Gastroesophageal sphincter (tissue), 4 donors: ENCODE data around the gene HECTD1. TPM values are rescaled to one million over a fixed set of nuclear protein-coding genes. Genes with fewer than 3 reads are reported as not detected.
"Not testable (repeated sequence)": the region's sequence is repeated elsewhere in the genome, so short reads cannot be mapped to it uniquely, and the experiment has no call there.

Source experiments
- ATAC-seq: fragments of 150-250 bp; one replicate; pipeline ENCODE4 v1.9.1; 2016; ENCODE audit warnings: mild to moderate bottlenecking, moderate library complexity
- H3K27ac ChIP-seq, 4 donors: fragments of 200-600 bp; sonication (generic) in 3 of 4; 1 replicate in 3 of 4; 2 replicates in 1 of 4; pipeline ENCODE4 v1.5.1; 2016 to 2019
- H3K27me3 ChIP-seq: fragments of 200-600 bp; sonication (generic); one replicate; pipeline ENCODE4 v1.5.1; 2019
- H3K36me3 ChIP-seq, 2 donors: fragments of 200-600 bp; sonication (generic); one replicate each; pipeline ENCODE4 v1.5.1; 2019; ENCODE audit warnings: control low read depth in 1 of 2
- H3K4me1 ChIP-seq, 3 donors: fragments of 200-600 bp; sonication (generic); 1 replicate in 2 of 3; 2 replicates in 1 of 3; pipeline ENCODE4 v1.5.1; 2016 to 2019; ENCODE audit warnings: control low read depth in 2 of 3
- H3K4me3 ChIP-seq, 2 donors: fragments of 200-600 bp; sonication (generic); one replicate each; pipeline ENCODE4 v1.5.1; 2019; ENCODE audit warnings: mild to moderate bottlenecking in 1 of 2, moderate library complexity in 1 of 2
- H3K9me3 ChIP-seq, 3 donors: fragments of 200-600 bp; sonication (generic); one replicate each; pipeline ENCODE4 v1.5.1; 2017 to 2019; ENCODE audit warnings: control low read depth in 2 of 3
- EP300 ChIP-seq: sonication (generic); formaldehyde crosslinking; IDR thresholded peaks from one replicate; pipeline ENCODE4 v1.6.1; 2017; ENCODE audit warnings: antibody characterized with exemption, mild to moderate bottlenecking
- POLR2A ChIP-seq, 2 donors: fragments of 450-650 bp; IDR thresholded peaks; one replicate each; pipeline ENCODE4 v1.6.1; 2017; ENCODE audit warnings: antibody characterized with exemption in 2 of 2, mild to moderate bottlenecking in 2 of 2, moderate library complexity in 1 of 2
- POLR2AphosphoS5 ChIP-seq: sonication (generic); formaldehyde crosslinking; IDR thresholded peaks from one replicate; pipeline ENCODE4 v1.6.1; 2017; ENCODE audit warnings: antibody characterized with exemption
- WGBS, 2 donors: methylation state at CpG; one replicate each; pipeline ENCODE4 v1.1.5; 2018; ENCODE audit warnings: low coverage in 1 of 2; 5-methylcytosine and 5-hydroxymethylcytosine counted together
- total RNA-seq, 4 donors: library from RNA; depleted of rRNA; stranded (reverse); fragments of >200 nt; gene quantifications; one replicate each; pipeline ENCODE4 v1.1.0, GENCODE V29; 2016
- TF ChIP-seq, protein P1 (sequence below), 4 experiments: fragments of 200-600 bp in 2 of 4; fragments of 450-650 bp in 2 of 4; sonication (generic) in 1 of 4; IDR thresholded peaks; one replicate each; pipeline ENCODE4 v1.5.1; 2017 to 2019; ENCODE audit warnings: antibody characterized with exemption in 4 of 4, mild to moderate bottlenecking in 2 of 4, moderate library complexity in 2 of 4

Gene HECTD1
- total RNA-seq, 4 donors from 2014 or later: 185 to 287 (median 208) TPM

GRCh38 chr14:31194661-31195060 is 12.9 kb downstream of the HECTD1 start:
- no peak for ATAC-seq
- no peaks in the 10 kb centered on the region for H3K27me3 ChIP-seq
- peaks cover 4 to 92% (median 10%) of the 10 kb centered on the region in 3 donors for H3K4me1 ChIP-seq
- TF ChIP-seq POLR2A (IDR thresholded peaks at IDR 0.05): no peak
- TF ChIP-seq, protein P1, sequence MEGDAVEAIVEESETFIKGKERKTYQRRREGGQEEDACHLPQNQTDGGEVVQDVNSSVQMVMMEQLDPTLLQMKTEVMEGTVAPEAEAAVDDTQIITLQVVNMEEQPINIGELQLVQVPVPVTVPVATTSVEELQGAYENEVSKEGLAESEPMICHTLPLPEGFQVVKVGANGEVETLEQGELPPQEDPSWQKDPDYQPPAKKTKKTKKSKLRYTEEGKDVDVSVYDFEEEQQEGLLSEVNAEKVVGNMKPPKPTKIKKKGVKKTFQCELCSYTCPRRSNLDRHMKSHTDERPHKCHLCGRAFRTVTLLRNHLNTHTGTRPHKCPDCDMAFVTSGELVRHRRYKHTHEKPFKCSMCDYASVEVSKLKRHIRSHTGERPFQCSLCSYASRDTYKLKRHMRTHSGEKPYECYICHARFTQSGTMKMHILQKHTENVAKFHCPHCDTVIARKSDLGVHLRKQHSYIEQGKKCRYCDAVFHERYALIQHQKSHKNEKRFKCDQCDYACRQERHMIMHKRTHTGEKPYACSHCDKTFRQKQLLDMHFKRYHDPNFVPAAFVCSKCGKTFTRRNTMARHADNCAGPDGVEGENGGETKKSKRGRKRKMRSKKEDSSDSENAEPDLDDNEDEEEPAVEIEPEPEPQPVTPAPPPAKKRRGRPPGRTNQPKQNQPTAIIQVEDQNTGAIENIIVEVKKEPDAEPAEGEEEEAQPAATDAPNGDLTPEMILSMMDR (IDR thresholded peaks at IDR 0.05): no peak
- no peak for TF ChIP-seq EP300
- TF ChIP-seq POLR2AphosphoS5: no peak
- H3K4me3 ChIP-seq: no peak overlapping the region
- H3K27ac ChIP-seq: peak overlapping the region in 1 of 4 donors; percentile 41
- peaks cover 0 to 9% of the 10 kb centered on the region in 2 donors for H3K36me3 ChIP-seq
- H3K9me3 ChIP-seq: no peaks in the 10 kb centered on the region

- H3K4me1 ChIP-seq: peaks cover 4 to 92% (median 10%) of the 10 kb centered on the region in 3 donors
- ATAC-seq: no peak
- peak overlapping the region in 1 of 4 donors; percentile 41 for H3K27ac ChIP-seq
- TF ChIP-seq POLR2AphosphoS5: no peak
- no peak for TF ChIP-seq EP300
- TF ChIP-seq POLR2A (IDR thresholded peaks at IDR 0.05): no peak
- TF ChIP-seq, protein P1 (IDR thresholded peaks at IDR 0.05): no peak
- no peaks in the 10 kb centered on the region for H3K9me3 ChIP-seq
- 66 to 71% methylated on average over 3 of the region's 3 CpGs for WGBS, 2 donors
- peaks cover 0 to 9% of the 10 kb centered on the region in 2 donors for H3K36me3 ChIP-seq
- no peaks in the 10 kb centered on the region for H3K27me3 ChIP-seq
- H3K4me3 ChIP-seq: no peak overlapping the region
These were observed 13.5 kb downstream of the HECTD1 start for GRCh38 chr14:31194095-31194494.

DNA sequence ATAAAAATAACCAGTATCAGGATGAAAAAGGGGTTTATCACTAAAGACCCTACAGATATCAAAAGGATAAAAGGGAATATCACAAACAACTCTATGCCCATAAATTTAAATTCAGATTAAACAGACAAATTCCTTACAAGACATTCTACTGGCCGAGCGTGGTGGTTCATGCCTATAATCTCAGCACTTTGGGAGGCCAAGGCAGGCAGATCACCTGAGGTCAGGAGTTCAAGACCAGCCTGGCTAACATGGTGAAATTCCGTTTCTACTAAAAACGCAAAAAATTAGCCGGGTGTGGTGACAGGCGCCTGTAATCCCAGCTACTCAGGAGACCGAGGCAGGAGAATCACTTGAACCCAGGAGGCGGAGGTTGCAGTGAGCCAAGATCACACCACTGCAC is 15.0 kb downstream of the HECTD1 start:
- not testable (repeated sequence) for H3K4me3 ChIP-seq, H3K27me3 ChIP-seq, H3K27ac ChIP-seq, H3K36me3 ChIP-seq, H3K9me3 ChIP-seq, ATAC-seq
- WGBS, 2 donors: 89 to 100% methylated on average over 1 to 3 of the region's 8 CpGs
- peaks cover 0 to 87% (median 10%) of the 10 kb centered on the region in 3 donors for H3K4me1 ChIP-seq

GRCh38 chr14:31190717-31191263 is 16.8 kb downstream of the HECTD1 start:
- no peak for TF ChIP-seq POLR2AphosphoS5
- TF ChIP-seq EP300: no peak
- TF ChIP-seq POLR2A (IDR thresholded peaks at IDR 0.05): no peak
- TF ChIP-seq, protein P1 (IDR thresholded peaks at IDR 0.05): no peak
- WGBS, 2 donors: 96 to 98% methylated on average over 4 to 8 of the region's 8 CpGs
- no peak for ATAC-seq
- Histone ChIP-seq H3K27me3 (no peaks in the 10 kb centered on the region), H3K36me3 (peaks cover 0 to 9% of the 10 kb centered on the region in 2 donors), H3K27ac (no peak overlapping the region), H3K4me3 (no peak overlapping the region), H3K4me1 (peaks cover 0 to 70% (median 10%) of the 10 kb centered on the region in 3 donors), H3K9me3 (no peaks in the 10 kb centered on the region)

DNA sequence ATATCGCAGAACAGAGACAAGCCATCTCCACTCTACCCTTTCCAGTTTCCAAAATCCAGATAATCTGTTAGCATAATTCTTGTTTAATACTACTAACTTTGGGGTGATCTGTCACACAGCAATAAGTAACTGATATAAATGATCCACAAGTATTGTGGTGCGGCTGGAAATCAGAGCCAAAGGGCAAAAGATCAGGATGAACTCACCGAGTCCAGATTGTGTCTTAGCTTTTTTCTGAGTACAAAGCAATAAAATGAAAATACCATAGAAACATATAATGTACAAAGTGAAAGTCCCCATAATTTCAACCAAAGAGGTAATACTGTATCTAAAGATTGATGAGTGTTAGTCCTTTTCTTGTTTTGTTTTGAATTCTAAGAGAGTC is 17.4 kb downstream of the HECTD1 start:
- 75 to 78% methylated on average over 3 of the region's 3 CpGs for WGBS, 2 donors
- H3K36me3 ChIP-seq: peaks cover 0 to 12% of the 10 kb centered on the region in 2 donors
- no peak overlapping the region for H3K27ac ChIP-seq
- peaks cover 0 to 64% (median 10%) of the 10 kb centered on the region in 3 donors for H3K4me1 ChIP-seq
- no peaks in the 10 kb centered on the region for H3K27me3 ChIP-seq
- H3K9me3 ChIP-seq: no peaks in the 10 kb centered on the region
- ATAC-seq: no peak
- H3K4me3 ChIP-seq: no peak overlapping the region
- TF ChIP-seq EP300 (no peak), POLR2A (IDR thresholded peaks at IDR 0.05) (no peak), POLR2AphosphoS5 (no peak)
- TF ChIP-seq, protein P1 (IDR thresholded peaks at IDR 0.05): no peak
